Heart right ventricle (tissue), 16 donors: ENCODE data around the gene ADAMTS8. TPM values are rescaled to one million over a fixed set of nuclear protein-coding genes. Genes with fewer than 3 reads are reported as not detected.

ENCODE experiments used
- ATAC-seq, 8 donors: fragments of 200-7000 bp; cut with Tn5 transposase; one replicate each; pipeline ENCODE4 v1.9.1; 2020; ENCODE audit warnings: mild to moderate bottlenecking in 8 of 8, moderate library complexity in 8 of 8, moderate number of reproducible peaks in 1 of 8
- DNase-seq, 2 donors: peaks; one replicate each; pipeline ENCODE4 v3.0.0-alpha.2; 2020
- H3K27ac ChIP-seq, 10 donors: fragments of 200-600 bp; sonication (generic) in 2 of 10; one replicate each; pipeline versions ENCODE4 v1.5.0 to v1.8.0; 2020 to 2022; ENCODE audit warnings: mild to moderate bottlenecking in 3 of 10
- H3K27me3 ChIP-seq, 7 donors: fragments of 200-600 bp; one replicate each; pipeline ENCODE4 v1.8.0; 2021 to 2022; ENCODE audit warnings: mild to moderate bottlenecking in 2 of 7
- H3K36me3 ChIP-seq, 9 donors: fragments of 200-600 bp; sonication (generic) in 1 of 9; one replicate each; pipeline versions ENCODE4 v1.5.0 to v1.8.0; 2020 to 2022; ENCODE audit warnings: mild to moderate bottlenecking in 2 of 9
- H3K4me1 ChIP-seq, 9 donors: fragments of 200-600 bp; sonication (generic) in 1 of 9; one replicate each; pipeline versions ENCODE4 v1.5.0 to v1.8.0; 2020 to 2022; ENCODE audit warnings: mild to moderate bottlenecking in 4 of 9
- H3K4me3 ChIP-seq, 10 donors: fragments of 200-600 bp; sonication (generic) in 2 of 10; one replicate each; pipeline versions ENCODE4 v1.5.0 to v1.8.0; 2020 to 2022; ENCODE audit warnings: mild to moderate bottlenecking in 7 of 10, moderate library complexity in 2 of 10
- H3K9me3 ChIP-seq, 11 donors: fragments of 200-600 bp in 10 of 11; sonication (generic) in 2 of 11; one replicate each; pipeline versions ENCODE4 v1.5.0 to v1.8.0; 2013 to 2022; ENCODE audit warnings: mild to moderate bottlenecking in 2 of 11, control low read depth in 1 of 11, moderate library complexity in 1 of 11
- CTCF ChIP-seq, 9 donors: fragments of 200-600 bp; sonication (generic) in 2 of 9; IDR thresholded peaks; one replicate each; pipeline versions ENCODE4 v1.5.0 to v1.8.0; 2021 to 2022; ENCODE audit warnings: antibody characterized with exemption in 9 of 9, mild to moderate bottlenecking in 5 of 9, moderate library complexity in 1 of 9
- intact Hi-C, 10 donors: fragments of 100-400 bp; cut with DNase I; formaldehyde crosslinking; loops; one replicate each; pipeline versions ENCODE4 v1.11.1 to v1.14.2; 2022
- polyA plus RNA-seq, 2 donors: library from polyadenylated mRNA; stranded (reverse); fragments of 200-250 nt; gene quantifications; one replicate each; pipeline ENCODE4 v1.2.3, GENCODE V29; 2013
- total RNA-seq, 10 donors: library from RNA; stranded (reverse); fragmentation: NEBNext Ultra II Directional in 3 of 10; extraction: Animal tissue kit (Norgen Biotek cat#: 25700) in 3 of 10; gene quantifications; one replicate each; pipeline versions ENCODE4 v1.2.1 to v1.2.4, GENCODE V29; 2021 to 2023
- donor health status: Arrhythmogenic right ventricular cardiomyopathy.
- donor health status: ischemic (EF 13 %, LVEDD 7.1; RV severe dilation, severe dysfunction).
- donor health status: healthy with polysubstance abuse.
- donor health status: DM: no; HTN: yes; CAD: no.
- donor health status: DM: no; HTN: no; CAD: no.
- donor health status: ischemic (EF 25% LVEDD 6.9; RV normal size, moderate dysfunction).
- donor health status: ischemic (EF 25% LVEDD 5.7; RV mildly dilated, moderate dysfunction).
- donor health status: healthy.
- donor health status: DM: yes; HTN: yes; CAD: no.
- donor health status: Ischemic cardiomyopathy.
- donor health status: ischemic (EF 35%, LVEDD 5.7; RV mildly dilated, moderate dysfunction).
- donor health status: nonischemic (EF 11% LVEDD 7.7; RV severe dilation, severe dysfunction).
- donor health status: DM: yes; HTN: yes; CAD: no.
- donor health status: PGD.
- donor health status: ischemic (EF 29% LVEDD 5.4; RV normal size, mild dysfunction).
- donor health status: nonischemic (EF 23%, LVEDD 6.1; RV moderate dilation, normal function).

Gene ADAMTS8
- total and polyA plus RNA-seq, 12 donors = 0.28 to 2.6 (median 1.1) TPM

GRCh38 chr11:130359419-130359818 lies 69.0 kb downstream of the ADAMTS8 start:
- H3K27me3 ChIP-seq = no peaks in the 10 kb centered on the region
- H3K27ac ChIP-seq = no peak overlapping the region
- ATAC-seq (no peak), DNase-seq (no peak)
- H3K36me3 ChIP-seq = no peaks in the 10 kb centered on the region
- H3K4me3 ChIP-seq = no peak overlapping the region
- TF ChIP-seq CTCF (IDR thresholded peaks at IDR 0.05) = no peak
- peaks cover 0 to 49% (median 21%) of the 10 kb centered on the region in 11 donors for H3K9me3 ChIP-seq
- intact Hi-C loops = no loop called here
- H3K4me1 ChIP-seq = no peaks in the 10 kb centered on the region

- Histone ChIP-seq H3K9me3 (peaks cover 0 to 54% (median 24%) of the 10 kb centered on the region in 11 donors), H3K4me1 (no peaks in the 10 kb centered on the region), H3K4me3 (no peak overlapping the region), H3K27ac (no peak overlapping the region), H3K36me3 (no peaks in the 10 kb centered on the region), H3K27me3 (no peaks in the 10 kb centered on the region)
- no peak for ATAC-seq
- no peak for TF ChIP-seq CTCF (IDR thresholded peaks at IDR 0.05)
- no peak for DNase-seq
- intact Hi-C loops = no loop called here
These were observed 70.0 kb downstream of the ADAMTS8 start for GRCh38 chr11:130358398-130358797.

Other genes starting within 250 kb of the ADAMTS8 start
- gene ZBTB44, start 113.7 kb downstream of the ADAMTS8 start, total RNA-seq = 10 to 100 TPM; 36.5 to 51.6 (median 39.6) TPM
- 10 to 100 TPM in 1 of 2 donors, 1 to 10 TPM in 1; 6.8 to 12.7 TPM for gene ZBTB44, start 113.7 kb downstream of the ADAMTS8 start, polyA plus RNA-seq
- 10 to 100 TPM in 8 of 10 donors, 1 to 10 TPM in 2; 7.7 to 49.4 (median 14.2) TPM for gene ADAMTS15, start 20.0 kb upstream of the ADAMTS8 start, total RNA-seq
- gene ADAMTS15, start 20.0 kb upstream of the ADAMTS8 start, polyA plus RNA-seq = 10 to 100 TPM; 16.9 to 36.3 TPM